H1 (cell line): Measurements from ENCODE around the gene CELF2. TPM values are rescaled to one million over a fixed set of nuclear protein-coding genes. Genes with fewer than 3 reads are reported as not detected.

Experiments
- CBX8 ChIP-seq: fragments of 300-800, 300-1000 bp; sonication (generic); IDR thresholded peaks from 2 replicates; pipeline ENCODE4 v1.7.1; 2016; ENCODE audit warnings: low read depth, low read length, borderline replicate concordance
- CHD2 ChIP-seq: IDR thresholded peaks from 2 replicates; pipeline ENCODE4 v1.6.1; 2012; ENCODE audit warnings: low read length, improper control_type of control experiment
- EGR1 ChIP-seq: IDR thresholded peaks from 2 replicates; pipeline ENCODE4 v1.6.1; 2011; ENCODE audit warnings: low read depth, low read length, borderline replicate concordance
- JUN ChIP-seq: IDR thresholded peaks from 2 replicates; pipeline ENCODE4 v1.6.1; 2011; ENCODE audit warnings: low read depth, mild to moderate bottlenecking, improper control_type of control experiment, low read length
- MAFK ChIP-seq: IDR thresholded peaks from 2 replicates; pipeline ENCODE4 v1.6.1; 2012; ENCODE audit warnings: low read depth, mild to moderate bottlenecking, improper control_type of control experiment, low read length
- PHF8 ChIP-seq: fragments of 200-600 bp; sonication (generic); conservative IDR thresholded peaks from 2 replicates; pipeline ENCODE4 v1.7.1; 2012; ENCODE audit warnings: low read depth, mild to moderate bottlenecking, inconsistent platforms, low read length, moderate library complexity
- POU5F1 ChIP-seq: IDR thresholded peaks from 2 replicates; pipeline ENCODE4 v1.6.1; 2011; ENCODE audit warnings: low read depth, mild to moderate bottlenecking, low read length, moderate library complexity
- SIX5 ChIP-seq: IDR thresholded peaks from 2 replicates; pipeline ENCODE4 v1.6.1; 2011; ENCODE audit warnings: mild to moderate bottlenecking, low read depth, low read length
- TAF1 ChIP-seq: IDR thresholded peaks from 2 replicates; pipeline ENCODE4 v1.6.1; 2011; ENCODE audit warnings: mild to moderate bottlenecking, low read depth, low read length
- polyA plus RNA-seq, 7 experiments: library from polyadenylated mRNA; depleted of rRNA in 3 of 7; stranded (reverse) in 5 of 7; unstranded in 2 of 7; fragments of >200 nt in 5 of 7; fragments of 200-250 nt in 2 of 7; gene quantifications; 1 replicate in 5 of 7; 2 replicates in 1 of 7; 4 replicates in 1 of 7; pipeline versions ENCODE4 v1.2.1 to v1.2.3, GENCODE V29; 2011 to 2013; ENCODE audit warnings: missing spikeins in 2 of 7, mixed read lengths in 2 of 7
- total RNA-seq: library from RNA; stranded (reverse); fragmentation: NEBNext Ultra II Directional; extraction: Animal tissue kit (Norgen Biotek cat#: 25700); gene quantifications from 2 replicates; pipeline ENCODE4 v1.2.1, GENCODE V29; 2021

Gene CELF2
- total and polyA plus RNA-seq, 2 of the 8 experiments (the other 6 are each of a cell fraction or from before 2014, with no cell fraction given), result 18.3 to 22.7 TPM

DNA sequence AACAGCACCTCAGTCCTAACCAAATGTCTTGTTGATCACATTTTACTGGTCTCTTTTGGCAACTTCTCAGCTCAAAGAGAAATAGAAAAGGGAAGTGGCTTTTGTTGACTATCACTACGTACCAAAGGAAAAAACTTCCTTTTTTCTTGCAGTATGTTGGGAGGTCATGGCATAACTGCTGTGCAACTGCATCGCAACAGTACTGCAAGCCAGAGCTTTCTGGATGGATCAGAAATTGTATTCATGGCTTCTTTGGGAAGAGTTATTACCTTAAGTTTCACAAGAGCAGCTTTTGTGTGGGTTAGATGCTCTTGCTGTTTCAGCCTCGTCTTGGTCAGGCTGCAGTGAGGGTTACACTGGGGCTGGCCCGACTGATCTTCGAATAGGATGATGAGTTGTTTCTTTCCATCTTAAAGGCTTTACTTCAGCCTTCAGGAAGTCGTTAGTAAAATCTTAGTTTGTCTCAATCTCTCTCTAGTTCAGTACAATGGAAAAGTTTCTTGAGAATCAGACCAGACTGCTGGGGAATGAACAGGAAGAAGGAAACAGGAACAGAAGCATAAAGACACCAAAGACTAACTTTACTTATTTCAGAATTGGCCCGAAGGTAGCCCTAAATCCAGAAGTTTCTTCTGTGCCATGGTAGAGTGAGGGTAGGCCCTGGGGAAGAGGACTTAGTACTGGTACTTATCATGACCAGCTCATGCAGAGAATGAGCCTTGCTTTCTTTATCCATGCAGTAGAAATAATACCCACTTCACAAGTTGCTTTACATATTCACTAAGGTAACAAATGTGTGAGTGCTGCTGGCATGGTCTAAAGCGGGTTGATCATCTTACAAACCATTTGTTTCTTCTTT is 153.6 kb downstream of the CELF2 start (continued):
- TF ChIP-seq CBX8 (no peak), EGR1 (no peak), TAF1 (no peak), MAFK (no peak), JUN (no peak), SIX5 (no peak), POU5F1 (no peak), CHD2 (no peak), PHF8 (no peak)
